GM12878 (cell line): ENCODE data around the gene PPP3CB. TPM values are rescaled to one million over a fixed set of nuclear protein-coding genes. Genes with fewer than 3 reads are reported as not detected.

ENCODE experiments used
- ATAC-seq: fragments of 200-7000 bp; cut with Tn5 transposase; 3 replicates; pipeline ENCODE4 v1.9.1; 2020; ENCODE audit warnings: mild to moderate bottlenecking, moderate library complexity
- BruUV-seq: library from RNA; stranded (reverse); fragments of 400-500 nt; replicated peaks from 2 replicates; lab custom pipeline; 2021; lab: Mats Ljungman, UMichigan
- CTCF ChIA-PET: fragments of 300-600 bp; sonication (Branson Sonifier 250); formaldehyde crosslinking; extraction: SDS; loops from one replicate; lab custom pipeline; 2021; ENCODE audit warnings: inconsistent platforms; lab: Yijun Ruan, JAX
- POLR2A ChIA-PET: fragments of 350-600 bp; formaldehyde crosslinking; extraction: SDS; loops from one replicate; lab custom pipeline; 2021; ENCODE audit warnings: inconsistent platforms; lab: Charles Lee
- RAD21 ChIA-PET: fragments of 300-600 bp; sonication (Branson Sonifier 250); formaldehyde crosslinking; loops from one replicate; lab custom pipeline; 2023; ENCODE audit warnings: antibody characterized with exemption; ENCODE audit not compliant: unreplicated experiment; lab: Charles Lee
- SMC1A ChIA-PET: fragments of 300-600 bp; sonication (Branson Sonifier 250); formaldehyde crosslinking; loops from one replicate; lab custom pipeline; 2023; ENCODE audit not compliant: unreplicated experiment, uncharacterized antibody; lab: Charles Lee
- DNase-seq: peaks from one replicate; pipeline ENCODE4 v3.0.0-alpha.2; 2011; ENCODE audit warnings: low read depth, low spot score
- FAIRE-seq: peaks from 3 replicates; lab custom pipeline; 2011; peaks lifted over from hg19 to GRCh38; lab: Jason Lieb, UNC
- H2AFZ ChIP-seq: 2 replicates; pipeline ENCODE4 v1.6.0; 2011; ENCODE audit warnings: low read depth, low read length, control low read depth; ENCODE audit not compliant: control insufficient read depth
- H3K27ac ChIP-seq: 2 replicates; pipeline ENCODE4 v1.5.1; 2011; ENCODE audit warnings: control low read depth; ENCODE audit not compliant: control insufficient read depth, insufficient read depth
- H3K27me3 ChIP-seq, 2 experiments: replicated peaks in 1 of 2; 2 replicates each; pipeline versions ENCODE4 v1.6.0 to v1.6.1; 2011; ENCODE audit warnings: low read length in 1 of 2; ENCODE audit not compliant: control insufficient read depth in 2 of 2, insufficient read depth in 2 of 2
- H3K36me3 ChIP-seq, 2 experiments: 2 replicates each; pipeline ENCODE4 v1.5.1; 2011; ENCODE audit warnings: low read length in 1 of 2; ENCODE audit not compliant: control insufficient read depth in 2 of 2, insufficient read depth in 2 of 2
- H3K4me1 ChIP-seq: 2 replicates; pipeline ENCODE4 v1.6.1; 2011; ENCODE audit warnings: mild to moderate bottlenecking, low read length, moderate library complexity, mixed read lengths; ENCODE audit not compliant: control insufficient read depth, insufficient read depth
- H3K4me2 ChIP-seq: 2 replicates; pipeline ENCODE4 v1.6.0; 2011; ENCODE audit warnings: control low read depth; ENCODE audit not compliant: control insufficient read depth, insufficient read depth
- H3K4me3 ChIP-seq: fragments of 200-600 bp; sonication (generic); 2 replicates; pipeline ENCODE4 v1.5.1; 2016
- H3K79me2 ChIP-seq: 2 replicates; pipeline ENCODE4 v1.6.0; 2011; ENCODE audit warnings: low read length; ENCODE audit not compliant: control insufficient read depth, insufficient read depth
- H3K9ac ChIP-seq: 2 replicates; pipeline ENCODE4 v1.8.0; 2011; ENCODE audit warnings: low read length, control low read depth, mixed read lengths; ENCODE audit not compliant: control insufficient read depth, insufficient read depth
- H3K9me3 ChIP-seq: replicated peaks from 3 replicates; pipeline ENCODE4 v1.5.1; 2011; ENCODE audit warnings: mild to moderate bottlenecking, low read length; ENCODE audit not compliant: control insufficient read depth, insufficient read depth
- H4K20me1 ChIP-seq: 2 replicates; pipeline ENCODE4 v1.6.0; 2011; ENCODE audit not compliant: control insufficient read depth, insufficient read depth
- ATF3 ChIP-seq: IDR thresholded peaks from 2 replicates; pipeline ENCODE4 v1.6.1; 2011; ENCODE audit warnings: low read depth, mild to moderate bottlenecking, low read length, moderate library complexity, borderline replicate concordance; ENCODE audit errors: extremely low read depth
- CUX1 ChIP-seq: IDR thresholded peaks from 2 replicates; pipeline ENCODE4 v1.6.1; 2012; ENCODE audit warnings: improper control_type of control experiment, low read depth, low read length; ENCODE audit not compliant: insufficient replicate concordance
- EED ChIP-seq: sonication (generic); IDR thresholded peaks from 2 replicates; pipeline ENCODE4 v1.6.1; 2016; ENCODE audit warnings: antibody characterized with exemption, low read depth
- IRF4 ChIP-seq: IDR thresholded peaks from 2 replicates; pipeline ENCODE4 v1.6.1; 2011; ENCODE audit warnings: low read depth, low read length
- MXI1 ChIP-seq: fragments of 150-350 bp; IDR thresholded peaks from 2 replicates; pipeline ENCODE4 v1.6.1; 2011; ENCODE audit warnings: low read depth, mild to moderate bottlenecking, inconsistent platforms, low read length, improper control_type of control experiment
- NR2C2 ChIP-seq: IDR thresholded peaks from 2 replicates; pipeline ENCODE4 v1.6.1; 2011; ENCODE audit warnings: borderline replicate concordance, low read depth; ENCODE audit not compliant: control insufficient read depth, insufficient read length
- PAX5 ChIP-seq: IDR thresholded peaks from 2 replicates; pipeline ENCODE4 v1.6.1; 2011; ENCODE audit warnings: low read depth, low read length, borderline replicate concordance
- RBBP5 ChIP-seq: fragments of 200-600 bp; sonication (generic); conservative IDR thresholded peaks from 2 replicates; pipeline ENCODE4 v1.6.1; 2016
- RUNX3 ChIP-seq: IDR thresholded peaks from 2 replicates; pipeline ENCODE4 v1.6.1; 2012; ENCODE audit warnings: low read length, inconsistent platforms
- TARDBP ChIP-seq: IDR thresholded peaks from 2 replicates; pipeline ENCODE4 v1.6.1; 2016; ENCODE audit warnings: borderline replicate concordance
- YBX1 ChIP-seq: fragments of 450-650 bp; IDR thresholded peaks from 2 replicates; pipeline ENCODE4 v1.6.1; 2016; ENCODE audit warnings: antibody characterized with exemption
- WGBS: methylation state at CpG from one replicate; pipeline ENCODE4 v1.1.6; 2016; ENCODE audit warnings: low lambda C conversion rate; ENCODE audit not compliant: insufficient replicate concordance, insufficient coverage; ENCODE audit errors: missing lambda C conversion rate; 5-methylcytosine and 5-hydroxymethylcytosine counted together
- in situ Hi-C: fragments of 300-500 bp; cut with MboI; formaldehyde crosslinking; loops from 9 replicates; pipeline ENCODE4 v1.14.3; 2018; ENCODE audit warnings: mixed read lengths
- intact Hi-C: fragments of 100-400 bp; cut with micrococcal nuclease; formaldehyde crosslinking; loops from one replicate; pipeline ENCODE4 v1.14.2; 2022; ENCODE audit not compliant: unreplicated experiment
- polyA plus RNA-seq, 11 experiments: library from polyadenylated mRNA; depleted of rRNA in 4 of 11; unstranded in 6 of 11; stranded (reverse) in 5 of 11; fragments of >200 nt; fragmentation: Nextera tagmentation in 4 of 11; fragmentation: Illumina TruSeq in 1 of 11; extraction: Ambion mirVana in 4 of 11; extraction: Trizol in 1 of 11; gene quantifications; 1 replicate in 1 of 11; 2 replicates in 10 of 11; pipeline versions ENCODE4 v1.2.1 to v1.2.3, GENCODE V29; 2011 to 2016; ENCODE audit warnings: inconsistent platforms in 2 of 11, missing spikeins in 2 of 11, low read depth in 1 of 11
- total RNA-seq, 4 experiments: library from RNA; depleted of rRNA in 3 of 4; stranded (reverse); fragments of >200 nt in 3 of 4; fragmentation: Illumina TruSeq in 1 of 4; extraction: Trizol in 1 of 4; gene quantifications; 2 replicates each; pipeline versions ENCODE4 v1.2.1 to v1.2.3, GENCODE V29; 2013 to 2021

PPP3CB gene
- total and polyA plus RNA-seq, 10 of the 15 experiments (the other 5 are each of a cell fraction or from before 2014, with no cell fraction given), result 11.4 to 46.4 (median 19.3) TPM

DNA sequence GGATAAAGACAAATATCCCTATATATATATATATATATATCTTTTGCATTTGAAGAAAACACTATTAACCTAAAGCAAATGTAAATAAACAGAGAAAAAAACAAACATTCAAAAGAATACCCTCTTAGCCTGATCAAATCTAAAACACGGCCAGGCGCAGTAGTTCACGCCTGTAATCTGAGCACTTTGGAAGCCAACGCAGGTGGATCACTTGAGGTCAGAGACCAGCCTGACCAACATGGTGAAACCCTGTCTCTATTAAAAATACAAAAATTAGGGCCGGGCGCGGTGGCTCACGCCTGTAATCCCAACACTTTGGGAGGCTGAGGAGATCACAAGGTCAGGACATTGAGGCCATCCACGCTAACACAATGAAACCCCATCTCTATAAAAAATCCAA, 91.1 kb downstream of the PPP3CB start (continued):
- TF ChIP-seq CUX1, result no peak

- no peak for FAIRE-seq
- 90% methylated on average over 6 of the region's 6 CpGs for WGBS
- no peaks in the 10 kb centered on the region for H3K9me3 ChIP-seq
- no TSS peak for BruUV-seq
- DNase-seq, result no peak
- no peaks in the 10 kb centered on the region for H4K20me1 ChIP-seq
- in situ Hi-C loops (no loop called here), intact Hi-C loops (no loop called here)
- no peak overlapping the region for H2AFZ ChIP-seq
- no peak overlapping the region for H3K4me2 ChIP-seq
- ATAC-seq, result no peak
- peaks cover 4 to 10% of the 10 kb centered on the region in 2 experiments for H3K36me3 ChIP-seq
- ChIA-PET POLR2A (interaction anchor here (0.6 kb wide), 3 partner anchors 11 to 136 kb away, joined by 3 to 5 read pairs (median 3); no protein-coding TSS in a partner anchor), CTCF (no interaction called here), RAD21 (no interaction called here), SMC1A (interaction anchor here (0.6 kb wide), 1 partner anchor 170 kb away, joined by 3 read pairs; no protein-coding TSS in a partner anchor)
- H3K27me3 ChIP-seq, result no peaks in the 10 kb centered on the region
- H3K9ac ChIP-seq, result no peak overlapping the region
- H3K4me1 ChIP-seq, result no peaks in the 10 kb centered on the region
- H3K79me2 ChIP-seq, result peaks cover 41% of the 10 kb centered on the region
- no peak overlapping the region for H3K4me3 ChIP-seq
- H3K27ac ChIP-seq, result no peak overlapping the region
- no peak for TF ChIP-seq RBBP5
- TF ChIP-seq YBX1, result no peak
- no peak for TF ChIP-seq RUNX3
- no peak for TF ChIP-seq MXI1
- TF ChIP-seq PAX5, result no peak
- no peak for TF ChIP-seq IRF4
- TF ChIP-seq EED, result no peak
- TF ChIP-seq NR2C2, result no peak
- no peak for TF ChIP-seq TARDBP
- TF ChIP-seq CUX1, result no peak
- no peak for TF ChIP-seq ATF3
Observed at GRCh38 chr10:73401636-73402035, 94.2 kb downstream of the PPP3CB start.
